ENCODE data around the gene IGFBP5.

The IGFBP5 gene

GRCh38 chr2:216670266-216671080 is 24.9 kb downstream of the IGFBP5 start:
- in situ Hi-C loops (cut with MboI; ENCODE audit: low sequenced_read_pairs), result loop anchor here (25.0 kb wide), 1 partner anchor 158 kb away; no protein-coding TSS in a partner anchor

GRCh38 chr2:216666461-216667233 is 28.7 kb downstream of the IGFBP5 start:
- in situ Hi-C loops (cut with MboI; ENCODE audit: low sequenced_read_pairs), result loop anchor here (25.0 kb wide), 1 partner anchor 154 kb away; no protein-coding TSS in a partner anchor

DNA sequence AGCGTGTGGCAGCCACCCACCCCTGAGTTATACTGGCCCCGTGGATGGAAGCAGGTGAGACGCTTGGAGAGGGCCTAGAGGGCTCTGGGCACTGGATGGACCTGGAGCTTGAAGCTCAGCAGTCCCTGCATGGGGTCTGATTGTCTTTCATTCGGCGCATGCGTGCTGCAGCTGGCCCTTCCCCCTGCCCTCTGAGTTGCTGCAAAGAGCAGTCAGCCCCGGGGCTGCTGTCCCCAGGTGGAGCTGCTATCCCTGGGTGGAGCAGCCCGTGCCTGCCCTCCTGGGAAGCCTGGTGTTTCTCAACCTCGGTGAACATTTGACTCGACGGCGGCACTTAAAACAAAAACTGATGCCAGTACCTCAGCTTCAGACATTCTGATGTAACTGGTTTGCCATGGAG is 29.6 kb downstream of the IGFBP5 start:
- in situ Hi-C loops (cut with MboI; ENCODE audit: low sequenced_read_pairs), result loop anchor here (25.0 kb wide), 1 partner anchor 153 kb away; no protein-coding TSS in a partner anchor

DNA sequence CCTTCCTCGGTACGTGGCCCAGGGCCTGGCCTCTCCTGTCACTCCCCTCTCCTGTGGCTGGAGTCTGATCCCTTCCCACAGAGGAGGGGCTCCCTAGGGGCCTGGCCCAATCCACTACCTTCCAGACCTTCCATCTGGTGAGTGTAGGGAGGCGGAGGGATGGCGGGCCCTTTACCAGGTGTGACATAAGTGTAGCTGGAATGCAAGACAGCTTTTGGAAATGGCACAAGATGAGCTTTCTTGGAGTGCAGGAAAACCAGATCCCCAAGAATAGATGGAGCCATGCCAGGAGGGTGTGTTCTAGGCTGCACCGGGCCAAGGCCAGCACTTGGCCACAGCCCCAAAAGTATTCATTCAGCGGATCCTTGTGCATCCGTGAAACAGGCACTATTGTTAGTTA is 30.1 kb downstream of the IGFBP5 start:
- in situ Hi-C loops (cut with MboI; ENCODE audit: low sequenced_read_pairs), result loop anchor here (25.0 kb wide), 1 partner anchor 153 kb away; no protein-coding TSS in a partner anchor

DNA sequence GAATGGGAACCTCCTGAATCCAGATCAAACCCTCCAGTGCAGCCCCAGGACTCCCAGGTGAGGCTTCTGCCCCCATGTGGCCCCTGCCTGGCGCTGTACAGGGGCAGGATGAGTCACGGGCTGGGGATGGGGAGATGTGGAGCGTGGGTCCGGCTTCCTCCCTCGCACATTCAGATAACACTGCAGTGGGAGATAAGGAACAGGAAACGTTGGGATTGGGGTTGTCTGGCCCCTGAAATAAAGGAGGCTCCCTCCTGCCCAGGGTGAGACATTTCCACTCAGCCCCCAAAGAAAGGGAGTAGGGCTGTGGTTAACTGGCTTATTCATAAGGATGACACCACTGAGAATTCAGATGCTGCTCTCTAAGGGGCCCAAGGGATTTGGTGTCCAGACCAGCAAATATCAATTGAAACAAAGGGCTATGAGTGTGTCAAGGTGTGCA is 30.7 kb downstream of the IGFBP5 start:
- in situ Hi-C loops (cut with MboI; ENCODE audit: low sequenced_read_pairs), result loop anchor here (25.0 kb wide), 1 partner anchor 152 kb away; no protein-coding TSS in a partner anchor

GRCh38 chr2:216663846-216664245 is 31.5 kb downstream of the IGFBP5 start:
- in situ Hi-C loops (cut with MboI; ENCODE audit: low sequenced_read_pairs), result loop anchor here (25.0 kb wide), 1 partner anchor 152 kb away; no protein-coding TSS in a partner anchor

GRCh38 chr2:216663106-216663505 is 32.2 kb downstream of the IGFBP5 start:
- in situ Hi-C loops (cut with MboI; ENCODE audit: low sequenced_read_pairs), result loop anchor here (25.0 kb wide), 1 partner anchor 151 kb away; no protein-coding TSS in a partner anchor

DNA sequence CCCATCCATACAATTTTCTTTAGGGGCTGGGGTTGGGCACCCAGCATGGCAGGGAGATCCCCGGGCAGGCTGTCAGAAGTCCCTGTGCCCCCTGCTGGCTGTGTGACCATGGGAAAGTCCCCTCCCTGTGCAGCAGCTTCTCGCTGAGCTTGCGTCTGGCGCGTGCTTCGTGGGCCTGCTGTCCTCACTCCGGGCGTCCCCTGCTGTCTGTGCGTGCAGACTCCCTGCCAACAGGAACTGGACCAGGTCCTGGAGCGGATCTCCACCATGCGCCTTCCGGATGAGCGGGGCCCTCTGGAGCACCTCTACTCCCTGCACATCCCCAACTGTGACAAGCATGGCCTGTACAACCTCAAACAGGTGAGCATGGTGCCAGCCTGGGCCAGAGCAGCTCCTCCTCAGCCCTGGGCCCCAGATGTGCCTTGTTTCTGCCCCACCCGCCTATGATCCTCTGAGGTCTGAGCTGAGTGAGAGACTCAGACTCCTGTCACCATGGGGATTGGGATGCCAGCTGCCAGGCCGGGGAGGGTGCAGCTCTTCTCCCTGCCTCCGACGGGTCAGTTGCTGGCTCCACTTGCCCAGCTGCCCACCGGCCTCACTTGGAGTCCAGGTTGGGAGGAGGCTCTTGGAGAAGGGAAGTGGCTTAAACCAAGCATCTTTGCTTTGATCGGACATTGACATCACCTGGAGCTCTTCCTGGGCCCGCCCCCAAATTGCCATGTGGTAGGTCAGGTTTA is 33.5 kb downstream of the IGFBP5 start:
- in situ Hi-C loops (cut with MboI; ENCODE audit: low sequenced_read_pairs), result loop anchor here (25.0 kb wide), 1 partner anchor 150 kb away; no protein-coding TSS in a partner anchor

- in situ Hi-C loops (cut with MboI; ENCODE audit: low sequenced_read_pairs), result loop anchor here (25.0 kb wide), 1 partner anchor 149 kb away; no protein-coding TSS in a partner anchor
These were observed 34.3 kb downstream of the IGFBP5 start for GRCh38 chr2:216661051-216661450.

GRCh38 chr2:216660496-216660895 is 34.9 kb downstream of the IGFBP5 start:
- in situ Hi-C loops (cut with MboI; ENCODE audit: low sequenced_read_pairs), result loop anchor here (25.0 kb wide), 1 partner anchor 148 kb away; no protein-coding TSS in a partner anchor

GRCh38 chr2:216659276-216659675 is 36.1 kb downstream of the IGFBP5 start:
- in situ Hi-C loops (cut with MboI; ENCODE audit: low sequenced_read_pairs), result loop anchor here (25.0 kb wide), 1 partner anchor 147 kb away; no protein-coding TSS in a partner anchor

GRCh38 chr2:216658757-216659156 is 36.6 kb downstream of the IGFBP5 start:
- in situ Hi-C loops (cut with MboI; ENCODE audit: low sequenced_read_pairs), result loop anchor here (25.0 kb wide), 1 partner anchor 146 kb away; no protein-coding TSS in a partner anchor

DNA sequence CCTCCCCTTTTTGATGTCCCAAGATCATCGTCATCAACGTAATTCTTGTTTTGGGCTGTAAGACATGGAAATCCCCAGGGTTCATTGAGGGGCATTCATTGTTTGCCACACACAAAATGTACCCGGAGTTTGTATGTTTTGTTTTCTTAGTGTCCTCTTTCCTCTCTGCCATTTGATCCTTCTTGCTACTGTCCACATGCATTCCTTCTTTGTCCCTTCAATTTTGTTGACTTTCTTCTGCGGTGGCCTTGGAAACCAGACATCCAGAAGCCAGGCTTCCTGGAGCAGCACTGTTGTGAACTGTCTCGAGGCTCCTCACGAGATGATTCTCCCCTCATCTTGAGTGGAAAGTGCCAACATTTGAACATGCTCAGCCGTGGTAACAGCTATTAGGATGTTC is 37.4 kb downstream of the IGFBP5 start:
- in situ Hi-C loops (cut with MboI; ENCODE audit: low sequenced_read_pairs), result loop anchor here (25.0 kb wide), 1 partner anchor 146 kb away; no protein-coding TSS in a partner anchor

DNA sequence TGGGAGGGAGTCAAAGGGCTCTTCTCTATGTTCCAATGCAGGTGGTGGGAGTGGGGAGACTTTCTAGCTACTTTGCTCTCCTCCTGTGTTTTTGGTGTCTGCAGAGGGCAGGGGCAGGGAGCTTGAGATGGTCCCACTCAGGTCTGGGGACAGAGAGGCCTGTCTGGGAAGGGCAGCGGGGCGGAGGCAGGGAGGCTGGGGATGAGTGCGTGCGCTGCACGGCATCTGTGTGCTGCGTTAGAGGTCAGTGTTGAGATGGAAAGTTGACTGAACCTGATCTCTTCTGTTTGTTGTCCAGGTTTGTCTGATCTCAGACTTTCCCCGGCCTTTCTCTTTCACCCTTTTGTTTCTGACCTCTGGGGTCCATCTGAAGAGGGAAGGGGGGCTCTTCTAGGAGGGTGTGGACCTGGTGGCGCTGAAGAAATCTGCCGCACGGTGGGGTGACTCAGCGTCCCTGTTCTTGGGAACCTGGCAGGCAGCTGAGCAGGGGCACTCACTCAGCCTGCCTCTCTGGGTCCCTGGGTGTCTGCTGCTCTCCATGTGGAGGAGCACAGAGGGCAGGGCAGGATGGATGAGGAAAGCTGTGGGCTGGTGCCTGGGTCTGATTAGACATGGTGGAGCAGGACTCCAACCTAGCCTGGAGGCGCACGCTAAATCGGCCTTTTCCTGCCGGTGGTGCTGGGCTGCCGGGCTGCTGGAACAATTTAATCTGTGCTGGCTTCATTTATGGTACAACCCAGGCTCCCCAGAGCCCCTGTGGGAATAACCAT is 38.1 kb downstream of the IGFBP5 start:
- in situ Hi-C loops (cut with MboI; ENCODE audit: low sequenced_read_pairs), result loop anchor here (25.0 kb wide), 1 partner anchor 145 kb away; no protein-coding TSS in a partner anchor

DNA sequence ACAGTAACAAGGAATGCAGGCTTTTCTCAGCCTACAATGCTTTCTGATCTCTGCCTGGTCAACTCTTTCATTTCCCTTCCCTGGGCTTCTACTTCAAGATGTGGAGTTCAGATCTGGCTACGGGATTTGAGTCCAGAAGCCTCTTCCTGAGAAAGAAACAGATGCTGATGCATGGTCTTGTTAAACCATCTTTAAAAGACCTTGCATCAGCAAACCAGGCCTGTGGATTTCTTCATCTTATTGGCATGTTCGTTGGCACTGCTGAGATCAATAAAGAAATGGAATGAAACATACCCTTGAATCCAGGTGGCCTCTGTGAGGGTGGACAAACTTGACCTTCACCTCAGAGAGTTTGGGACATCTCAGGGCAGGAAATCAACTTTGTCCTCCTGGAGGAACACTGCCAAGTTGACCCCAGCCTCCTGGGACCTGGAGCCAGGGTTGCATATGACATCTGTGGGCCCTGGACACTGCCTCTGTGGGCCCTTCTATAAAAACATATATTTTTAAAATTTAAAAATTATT is 40.8 kb downstream of the IGFBP5 start:
- in situ Hi-C loops (cut with MboI; ENCODE audit: low sequenced_read_pairs), result loop anchor here (25.0 kb wide), 1 partner anchor 142 kb away; no protein-coding TSS in a partner anchor

GRCh38 chr2:216653931-216654365 is 41.4 kb downstream of the IGFBP5 start:
- in situ Hi-C loops (cut with MboI; ENCODE audit: low sequenced_read_pairs), result loop anchor here (25.0 kb wide), 1 partner anchor 142 kb away; no protein-coding TSS in a partner anchor

DNA sequence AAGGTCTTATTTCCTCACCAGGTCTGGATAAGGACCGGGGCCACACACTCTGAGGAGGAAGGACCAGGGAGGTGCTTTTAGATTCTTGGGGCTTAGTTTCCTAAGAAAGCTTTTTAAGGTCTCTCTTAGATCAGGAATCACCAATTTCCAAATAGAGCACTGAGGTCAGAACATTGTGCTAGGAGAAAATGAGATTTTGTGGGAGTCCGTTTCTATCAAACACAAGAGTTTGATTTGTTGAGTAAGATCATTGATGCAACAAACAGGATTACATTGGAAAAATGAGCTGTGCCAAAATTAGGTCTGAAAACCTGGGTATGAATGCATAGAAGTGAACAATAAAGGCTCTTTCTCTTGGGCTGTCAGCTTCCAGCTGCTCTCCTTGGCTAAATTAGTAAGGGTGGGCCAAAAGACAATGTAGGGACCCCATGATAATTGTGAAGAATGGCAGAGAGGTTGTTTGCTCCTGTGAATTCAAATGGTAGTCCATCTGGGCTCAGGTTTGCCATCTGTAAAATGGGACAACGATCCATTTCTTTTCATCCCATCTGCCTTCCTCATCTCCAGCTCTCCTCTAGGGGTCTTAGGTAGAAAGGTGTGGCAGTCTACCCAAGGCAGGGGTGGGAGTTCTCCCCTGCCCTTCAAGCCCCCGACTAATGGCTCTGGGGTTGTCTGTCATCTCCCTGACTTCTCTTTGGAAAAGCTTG is 42.1 kb downstream of the IGFBP5 start:
- in situ Hi-C loops (cut with MboI; ENCODE audit: low sequenced_read_pairs), result loop anchor here (25.0 kb wide), 1 partner anchor 141 kb away; no protein-coding TSS in a partner anchor

GRCh38 chr2:216652566-216652965 is 42.8 kb downstream of the IGFBP5 start:
- in situ Hi-C loops (cut with MboI; ENCODE audit: low sequenced_read_pairs), result loop anchor here (25.0 kb wide), 1 partner anchor 140 kb away; no protein-coding TSS in a partner anchor
